GM21390 (cell line): Measurements from ENCODE around the gene SLC24A4.

Experiments
- ATAC-seq: cut with Tn5 transposase; IDR thresholded peaks from one replicate; pipeline ENCODE4 v1.9.1; 2021; ENCODE audit not compliant: unreplicated experiment

Gene SLC24A4

GRCh38 chr14:92473261-92473968, 150.4 kb downstream of the SLC24A4 start:
- no peak for ATAC-seq

GRCh38 chr14:92473969-92474535, 151.1 kb downstream of the SLC24A4 start:
- no peak for ATAC-seq

GRCh38 chr14:92475037-92475436, 152.1 kb downstream of the SLC24A4 start:
- no peak for ATAC-seq

- no peak for ATAC-seq
These were observed 152.7 kb downstream of the SLC24A4 start for GRCh38 chr14:92475451-92476187.

- ATAC-seq: no peak
These were observed 157.9 kb downstream of the SLC24A4 start for GRCh38 chr14:92480856-92481255.

GRCh38 chr14:92481386-92481785, 158.4 kb downstream of the SLC24A4 start:
- no peak for ATAC-seq

- no peak for ATAC-seq
These were observed 159.0 kb downstream of the SLC24A4 start for GRCh38 chr14:92481811-92482555.

- no peak for ATAC-seq
These were observed 159.8 kb downstream of the SLC24A4 start for GRCh38 chr14:92482621-92483319.

- no peak for ATAC-seq
These were observed 161.3 kb downstream of the SLC24A4 start for GRCh38 chr14:92484132-92484823.

GRCh38 chr14:92486881-92487280, 163.9 kb downstream of the SLC24A4 start:
- ATAC-seq: no peak

GRCh38 chr14:92487513-92488133, 164.7 kb downstream of the SLC24A4 start:
- ATAC-seq: no peak

GRCh38 chr14:92489394-92490238, 166.7 kb downstream of the SLC24A4 start:
- no peak for ATAC-seq

- ATAC-seq: no peak
These were observed 167.4 kb downstream of the SLC24A4 start for GRCh38 chr14:92490239-92490959.

GRCh38 chr14:92491782-92492181, 168.8 kb downstream of the SLC24A4 start:
- no peak for ATAC-seq

GRCh38 chr14:92492258-92492657, 169.3 kb downstream of the SLC24A4 start:
- ATAC-seq: no peak

GRCh38 chr14:92493024-92493423, 170.1 kb downstream of the SLC24A4 start:
- no peak for ATAC-seq

GRCh38 chr14:92493492-92493891, 170.5 kb downstream of the SLC24A4 start:
- no peak for ATAC-seq

- ATAC-seq: peak; percentile 70
These were observed 171.5 kb downstream of the SLC24A4 start for GRCh38 chr14:92494512-92494911.
